CD14-positive monocyte (primary cell): ENCODE results near the gene LINC01488. TPM values are rescaled to one million over a fixed set of nuclear protein-coding genes. Genes with fewer than 3 reads are reported as not detected.

Source experiments
- DNase-seq, 3 donors: peaks; one replicate each; pipeline ENCODE4 v3.0.0-alpha.2; 2011 to 2022
- H2AFZ ChIP-seq: 2 replicates; pipeline ENCODE4 v1.6.0; 2012; ENCODE audit warnings: mild to moderate bottlenecking, low read depth, low read length, inconsistent platforms; ENCODE audit not compliant: insufficient read depth, poor library complexity, severe bottlenecking
- H3K27ac ChIP-seq, 2 donors: 1 replicate in 1 of 2; 2 replicates in 1 of 2; pipeline ENCODE4 v1.5.1; 2012 to 2013; ENCODE audit warnings: low read length in 2 of 2, control low read depth in 1 of 2, inconsistent platforms in 1 of 2, low read depth in 1 of 2, mild to moderate bottlenecking in 1 of 2
- H3K27me3 ChIP-seq, 2 donors: one replicate each; pipeline versions ENCODE4 v1.6.0 to v1.6.1; 2011 to 2013; ENCODE audit warnings: low read length in 2 of 2; ENCODE audit not compliant: control insufficient read depth in 2 of 2, insufficient read depth in 2 of 2
- H3K36me3 ChIP-seq, 2 donors: replicated peaks in 1 of 2; 1 replicate in 1 of 2; 2 replicates in 1 of 2; pipeline versions ENCODE4 v1.5.1 to v1.6.1; 2012 to 2013; ENCODE audit warnings: low read length in 2 of 2, control low read depth in 1 of 2, inconsistent platforms in 1 of 2, mild to moderate bottlenecking in 1 of 2; ENCODE audit not compliant: insufficient read depth in 2 of 2, control insufficient read depth in 1 of 2
- H3K4me1 ChIP-seq, 2 donors: 1 replicate in 1 of 2; 2 replicates in 1 of 2; pipeline versions ENCODE4 v1.5.1 to v1.6.1; 2012 to 2013; ENCODE audit warnings: low read length in 2 of 2, control low read depth in 1 of 2, inconsistent platforms in 1 of 2, mild to moderate bottlenecking in 1 of 2, moderate library complexity in 1 of 2; ENCODE audit not compliant: insufficient read depth in 2 of 2, control insufficient read depth in 1 of 2
- H3K4me2 ChIP-seq: replicated peaks from 2 replicates; pipeline ENCODE3; 2012; ENCODE audit warnings: low read length, moderate library complexity, mild to moderate bottlenecking; ENCODE audit not compliant: poor library complexity, severe bottlenecking; ENCODE audit errors: extremely low read depth
- H3K4me3 ChIP-seq, 3 experiments: fragments of 200-600 bp in 1 of 3; sonication (generic) in 1 of 3; replicated peaks in 1 of 3; 1 replicate in 2 of 3; 2 replicates in 1 of 3; pipeline ENCODE4 v1.5.1; 2011 to 2013; ENCODE audit warnings: low read length in 3 of 3, mild to moderate bottlenecking in 3 of 3, control low read depth in 2 of 3, low read depth in 2 of 3, inconsistent platforms in 1 of 3, moderate library complexity in 1 of 3
- H3K79me2 ChIP-seq: 2 replicates; pipeline ENCODE4 v1.6.0; 2012; ENCODE audit warnings: mild to moderate bottlenecking, control low read depth, inconsistent platforms, low read length, moderate library complexity; ENCODE audit not compliant: insufficient read depth
- H3K9ac ChIP-seq: 2 replicates; pipeline ENCODE4 v1.6.0; 2017; ENCODE audit warnings: low read length, mild to moderate bottlenecking; ENCODE audit not compliant: insufficient read depth, poor library complexity, severe bottlenecking
- H3K9me3 ChIP-seq, 2 donors: replicated peaks in 1 of 2; 1 replicate in 1 of 2; 2 replicates in 1 of 2; pipeline versions ENCODE4 v1.5.1 to v1.6.1; 2012 to 2013; ENCODE audit warnings: low read length in 2 of 2, control low read depth in 1 of 2; ENCODE audit not compliant: control insufficient read depth in 1 of 2, insufficient read depth in 1 of 2
- H4K20me1 ChIP-seq: 2 replicates; pipeline ENCODE4 v1.6.0; 2012; ENCODE audit warnings: mild to moderate bottlenecking, low read length, control low read depth, moderate library complexity; ENCODE audit not compliant: insufficient read depth
- H3K27ac Mint-ChIP-seq, 7 donors: one replicate each; pipeline ENCODE4 v1.8.0; 2020; ENCODE audit warnings: mild to moderate bottlenecking in 7 of 7, mixed read lengths in 7 of 7, moderate library complexity in 6 of 7, inconsistent platforms in 2 of 7
- H3K27me3 Mint-ChIP-seq, 3 donors: one replicate each; pipeline ENCODE4 v1.8.0; 2021 to 2022; ENCODE audit warnings: low read depth in 3 of 3, mild to moderate bottlenecking in 3 of 3, mixed read lengths in 3 of 3, moderate library complexity in 3 of 3, inconsistent platforms in 1 of 3
- H3K36me3 Mint-ChIP-seq, 2 donors: one replicate each; pipeline ENCODE4 v1.8.0; 2020; ENCODE audit warnings: mixed read lengths in 2 of 2, inconsistent platforms in 1 of 2, mild to moderate bottlenecking in 1 of 2
- H3K4me1 Mint-ChIP-seq: one replicate; pipeline ENCODE4 v1.8.0; 2020; ENCODE audit warnings: mild to moderate bottlenecking, mixed read lengths
- H3K4me3 Mint-ChIP-seq, 2 donors: one replicate each; pipeline ENCODE4 v1.8.0; 2020; ENCODE audit warnings: mild to moderate bottlenecking in 2 of 2, mixed read lengths in 2 of 2, moderate library complexity in 1 of 2
- H3K9me3 Mint-ChIP-seq, 7 donors: one replicate each; pipeline ENCODE4 v1.8.0; 2020 to 2022; ENCODE audit warnings: mixed read lengths in 7 of 7, mild to moderate bottlenecking in 6 of 7, moderate library complexity in 6 of 7, inconsistent platforms in 2 of 7
- WGBS: methylation state at CpG from one replicate; pipeline ENCODE4 v1.1.5; 2013; ENCODE audit warnings: missing lambda C conversion rate; ENCODE audit not compliant: insufficient coverage; 5-methylcytosine and 5-hydroxymethylcytosine counted together
- intact Hi-C, 2 donors: fragments of 100-400 bp; cut with micrococcal nuclease; formaldehyde crosslinking; loops; one replicate each; pipeline versions ENCODE4 v1.15.0 to v1.15.1; 2023
- polyA minus RNA-seq: library from RNA; depleted of rRNA, polyadenylated mRNA; stranded (reverse); fragments of >200 nt; gene quantifications from 2 replicates; pipeline ENCODE4 v1.2.3, GENCODE V29; 2012
- polyA plus RNA-seq, 3 donors: library from polyadenylated mRNA; depleted of rRNA in 1 of 3; unstranded in 2 of 3; stranded (reverse) in 1 of 3; fragments of 300-500 nt in 2 of 3; fragments of >200 nt in 1 of 3; fragmentation: Illumina TruSeq in 2 of 3; gene quantifications; 1 replicate in 2 of 3; 2 replicates in 1 of 3; pipeline ENCODE4 v1.2.3, GENCODE V29; 2012 to 2021
- total RNA-seq, 12 experiments: library from RNA in 1 of 12; stranded (reverse) in 1 of 12; fragments of 120-200 nt in 1 of 12; gene quantifications; one replicate each; pipeline ENCODE4 v1.2.4 and lab custom pipeline; 2013 to 2026; ENCODE audit warnings: mixed read lengths in 6 of 12, inconsistent platforms in 1 of 12
- TF ChIP-seq, protein P1 (sequence below): fragments of 200-600 bp; IDR thresholded peaks from one replicate; pipeline ENCODE4 v1.8.0; 2022; ENCODE audit warnings: antibody characterized with exemption, mild to moderate bottlenecking

Gene LINC01488
- not detected for total RNA-seq (2013)
- polyA plus RNA-seq (not detected), polyA minus RNA-seq (not detected in 2 replicates), total RNA-seq (lab: John Stamatoyannopoulos, UW) (0 to 0.45 (median 0) reads per million in 11 experiments)

DNA sequence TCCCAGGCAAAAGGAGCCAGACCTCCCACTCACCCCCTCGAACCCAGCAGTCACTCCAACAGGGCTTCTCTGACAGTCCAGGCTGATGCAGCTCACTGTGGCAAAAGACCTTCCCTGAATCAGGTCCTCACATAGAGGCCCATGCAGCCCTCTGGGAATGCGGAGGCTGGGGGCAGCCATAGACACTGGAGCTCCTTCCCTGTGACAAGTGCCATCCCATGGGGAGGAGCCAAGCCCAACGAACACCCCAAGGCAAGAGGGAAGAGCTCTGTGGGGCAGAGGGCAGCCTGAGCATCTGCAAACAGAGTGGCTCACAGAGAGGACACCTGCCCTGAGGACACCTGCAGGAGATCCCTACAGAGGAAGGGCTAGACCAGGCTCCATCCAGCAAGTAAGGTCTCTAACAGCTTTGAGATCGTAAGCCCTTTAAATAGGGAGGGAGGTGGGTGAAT lies at the start of gene LINC01488:
LINC01488 (plus strand) TSS at position 271 of the 452 bp plus-strand sequence.
- H3K4me3 Mint-ChIP-seq: no peak within 1 kb of the TSS
- no peaks in the 10 kb centered on the region for H3K4me1 Mint-ChIP-seq

DNA sequence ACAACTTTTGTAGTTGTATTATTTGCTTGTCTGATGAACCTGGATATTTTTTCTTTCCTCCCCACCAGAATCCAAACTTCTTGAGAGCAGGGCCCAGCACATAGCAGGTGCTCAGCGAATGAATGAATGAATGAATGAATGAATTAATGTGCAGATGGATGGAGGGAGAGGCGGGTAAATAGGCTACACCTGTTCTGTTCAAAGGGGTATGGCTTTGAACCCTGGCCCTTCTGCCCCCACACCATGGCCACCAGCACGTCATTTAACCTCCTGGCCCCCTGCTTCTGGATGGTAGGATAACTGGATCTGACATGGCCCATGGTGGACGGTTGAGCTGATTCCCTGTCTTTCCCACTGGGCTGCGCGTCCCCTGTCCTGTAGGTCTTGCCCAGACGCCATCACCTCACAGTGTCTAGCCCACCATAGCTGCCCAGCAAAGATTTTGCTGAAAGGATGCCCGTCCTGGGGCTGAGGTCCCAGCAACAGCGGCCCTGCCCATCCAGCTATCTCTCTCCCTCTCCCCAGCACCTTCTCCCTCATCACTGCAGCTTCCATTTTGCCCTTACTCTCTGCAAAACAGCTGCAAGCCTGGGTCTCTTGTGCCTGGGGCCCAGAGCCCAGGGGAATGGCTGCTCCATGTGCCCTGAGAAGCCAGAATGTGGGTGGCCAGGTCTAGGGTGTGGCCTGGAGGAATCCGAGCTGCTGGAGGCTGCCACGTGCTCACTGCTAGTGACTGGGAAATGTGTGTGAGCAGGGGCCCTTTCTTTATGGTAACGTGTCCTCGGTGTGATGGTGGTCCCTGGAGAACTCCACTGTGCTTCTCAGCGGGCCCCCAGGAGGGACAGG lies 49.3 kb upstream of the LINC01488 start:
- H3K36me3 Mint-ChIP-seq: no peaks in the 10 kb centered on the region
- Histone ChIP-seq H3K79me2 (no peaks in the 10 kb centered on the region), H3K27me3 (peaks cover 0 to 7% of the 10 kb centered on the region in 2 donors), H3K4me2 (no peak overlapping the region), H3K27ac (no peak overlapping the region), H3K4me1 (peaks cover 16 to 21% of the 10 kb centered on the region in 2 donors), H3K9ac (no peak overlapping the region), H4K20me1 (no peaks in the 10 kb centered on the region), H3K36me3 (no peaks in the 10 kb centered on the region), H3K4me3 (no peak overlapping the region), H2AFZ (no peak overlapping the region), H3K9me3 (no peaks in the 10 kb centered on the region)
- intact Hi-C loops: no loop called here
- peaks cover 0 to 2% (median 0%) of the 10 kb centered on the region in 7 donors for H3K9me3 Mint-ChIP-seq
- H3K27me3 Mint-ChIP-seq: peaks cover 11 to 17% (median 12%) of the 10 kb centered on the region in 3 donors
- TF ChIP-seq, protein P1, sequence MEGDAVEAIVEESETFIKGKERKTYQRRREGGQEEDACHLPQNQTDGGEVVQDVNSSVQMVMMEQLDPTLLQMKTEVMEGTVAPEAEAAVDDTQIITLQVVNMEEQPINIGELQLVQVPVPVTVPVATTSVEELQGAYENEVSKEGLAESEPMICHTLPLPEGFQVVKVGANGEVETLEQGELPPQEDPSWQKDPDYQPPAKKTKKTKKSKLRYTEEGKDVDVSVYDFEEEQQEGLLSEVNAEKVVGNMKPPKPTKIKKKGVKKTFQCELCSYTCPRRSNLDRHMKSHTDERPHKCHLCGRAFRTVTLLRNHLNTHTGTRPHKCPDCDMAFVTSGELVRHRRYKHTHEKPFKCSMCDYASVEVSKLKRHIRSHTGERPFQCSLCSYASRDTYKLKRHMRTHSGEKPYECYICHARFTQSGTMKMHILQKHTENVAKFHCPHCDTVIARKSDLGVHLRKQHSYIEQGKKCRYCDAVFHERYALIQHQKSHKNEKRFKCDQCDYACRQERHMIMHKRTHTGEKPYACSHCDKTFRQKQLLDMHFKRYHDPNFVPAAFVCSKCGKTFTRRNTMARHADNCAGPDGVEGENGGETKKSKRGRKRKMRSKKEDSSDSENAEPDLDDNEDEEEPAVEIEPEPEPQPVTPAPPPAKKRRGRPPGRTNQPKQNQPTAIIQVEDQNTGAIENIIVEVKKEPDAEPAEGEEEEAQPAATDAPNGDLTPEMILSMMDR: no peak
- peaks cover 20% of the 10 kb centered on the region for H3K4me1 Mint-ChIP-seq
- WGBS: 94% methylated on average over 9 of the region's 14 CpGs
- no peak overlapping the region for H3K4me3 Mint-ChIP-seq
- DNase-seq: no peak
- no peak overlapping the region for H3K27ac Mint-ChIP-seq

More for the DNA sequence above, at the start of gene LINC01488:
- H3K27me3 Mint-ChIP-seq: peaks cover 1 to 6% (median 2%) of the 10 kb centered on the region in 3 donors
- H2AFZ ChIP-seq: no peak within 1 kb of the TSS
- no peaks in the 10 kb centered on the region for H3K9me3 ChIP-seq
- no peaks in the 10 kb centered on the region for H4K20me1 ChIP-seq
- no peaks in the 10 kb centered on the region for H3K36me3 Mint-ChIP-seq
- 91% methylated on average over 3 of the region's 4 CpGs for WGBS
- H3K27ac ChIP-seq: no peak within 1 kb of the TSS
- H3K4me1 ChIP-seq: no peaks in the 10 kb centered on the region
- no peaks in the 10 kb centered on the region for H3K36me3 ChIP-seq
- H3K9ac ChIP-seq: no peak within 1 kb of the TSS
- intact Hi-C loops: no loop called here
- H3K9me3 Mint-ChIP-seq: no peaks in the 10 kb centered on the region
- no peak for DNase-seq
- no peaks in the 10 kb centered on the region for H3K27me3 ChIP-seq
- no peak within 1 kb of the TSS for H3K4me2 ChIP-seq
- no peak within 1 kb of the TSS for H3K4me3 ChIP-seq
- no peaks in the 10 kb centered on the region for H3K79me2 ChIP-seq
- TF ChIP-seq, protein P1: no peak
- H3K27ac Mint-ChIP-seq: no peak within 1 kb of the TSS
